HCT116 (cell line): ENCODE data around the gene SHISA6. TPM values are rescaled to one million over a fixed set of nuclear protein-coding genes. Genes with fewer than 3 reads are reported as not detected.
"Not testable (repeated sequence)": the region's sequence is repeated elsewhere in the genome, so short reads cannot be mapped to it uniquely, and the experiment has no call there.

Experiments
- ATAC-seq: fragments of 200-7000 bp; cut with Tn5 transposase; 2 replicates; pipeline ENCODE4 v1.9.1; 2020; ENCODE audit warnings: mild to moderate bottlenecking, moderate library complexity
- BruUV-seq: library from RNA; stranded (reverse); fragments of 400-500 nt; replicated peaks from 2 replicates; lab custom pipeline; 2021; lab: Mats Ljungman, UMichigan
- CTCF ChIA-PET: fragments of 300-600 bp; sonication (Branson Sonifier 250); formaldehyde crosslinking; loops from one replicate; lab custom pipeline; 2021; ENCODE audit warnings: antibody characterized with exemption; lab: Charles Lee
- POLR2A ChIA-PET: fragments of 300-600, 350-600 bp; sonication (Branson Sonifier 250); formaldehyde crosslinking; loops from one replicate; lab custom pipeline; 2021; ENCODE audit warnings: antibody characterized with exemption; lab: Charles Lee
- RAD21 ChIA-PET, 2 experiments: fragments of 300-600 bp; sonication (Branson Sonifier 250); formaldehyde crosslinking; loops; one replicate each; lab custom pipeline; 2023; ENCODE audit warnings: low total read pairs in 2 of 2; ENCODE audit not compliant: uncharacterized antibody in 2 of 2, unreplicated experiment in 2 of 2, low non-redundant PET in 1 of 2; lab: Charles Lee
- DNase-seq: peaks from one replicate; pipeline ENCODE4 v3.0.0-alpha.2; 2010; ENCODE audit warnings: low read depth, low spot score
- H2AFZ ChIP-seq: fragments of 200-600 bp; shearing (Covaris generic), sonication (generic); 2 replicates; pipeline ENCODE4 v1.6.1; 2017; ENCODE audit warnings: low read depth, mixed run types, mixed read lengths, antibody characterized with exemption, low read length; ENCODE audit not compliant: poor library complexity, severe bottlenecking
- H3K27ac ChIP-seq: 2 replicates; pipeline ENCODE4 v1.5.1; 2012; ENCODE audit warnings: low read depth, low read length
- H3K27me3 ChIP-seq: fragments of 200-600 bp; sonication (generic); 2 replicates; pipeline ENCODE4 v1.6.1; 2016; ENCODE audit warnings: mixed run types, low read length, mixed read lengths; ENCODE audit not compliant: insufficient read depth
- H3K36me3 ChIP-seq, 2 experiments: fragments of 200-500 bp in 1 of 2; fragments of 200-600 bp in 1 of 2; sonication (Bioruptor generic) in 1 of 2; sonication (generic) in 1 of 2; 2 replicates each; pipeline versions ENCODE4 v1.5.1 to v1.6.1; 2014 to 2016; ENCODE audit warnings: low read length in 2 of 2, inconsistent platforms in 1 of 2, mixed read lengths in 1 of 2, mixed run types in 1 of 2; ENCODE audit not compliant: insufficient read depth in 2 of 2, control insufficient read depth in 1 of 2
- H3K4me1 ChIP-seq, 2 experiments: fragments of 200-600 bp in 1 of 2; sonication (generic) in 1 of 2; 2 replicates each; pipeline versions ENCODE4 v1.5.1 to v1.6.1; 2012 to 2017; ENCODE audit warnings: low read length in 2 of 2, inconsistent platforms in 1 of 2, mild to moderate bottlenecking in 1 of 2, mixed read lengths in 1 of 2, mixed run types in 1 of 2, moderate library complexity in 1 of 2; ENCODE audit not compliant: insufficient read depth in 2 of 2, control insufficient read depth in 1 of 2
- H3K4me2 ChIP-seq: fragments of 200-600 bp; sonication (generic); 2 replicates; pipeline ENCODE4 v1.6.1; 2017; ENCODE audit warnings: mixed run types, low read length, mixed read lengths
- H3K4me3 ChIP-seq, 2 experiments: fragments of 200-600 bp in 1 of 2; sonication (generic) in 1 of 2; replicated peaks in 1 of 2; 2 replicates each; pipeline ENCODE4 v1.5.1; 2011 to 2016; ENCODE audit warnings: low read length in 2 of 2, control low read depth in 1 of 2, low read depth in 1 of 2, mild to moderate bottlenecking in 1 of 2, mixed read lengths in 1 of 2, mixed run types in 1 of 2
- H3K79me2 ChIP-seq: fragments of 200-600 bp; sonication (generic); 2 replicates; pipeline ENCODE4 v1.6.1; 2017; ENCODE audit warnings: mild to moderate bottlenecking, mixed run types, low read length, moderate library complexity, mixed read lengths; ENCODE audit not compliant: insufficient read depth
- H3K9ac ChIP-seq: fragments of 200-600 bp; sonication (generic); 2 replicates; pipeline ENCODE4 v1.6.1; 2016; ENCODE audit warnings: low read length, mixed read lengths
- H3K9me2 ChIP-seq: fragments of 200-600 bp; sonication (generic), shearing (Covaris generic); 2 replicates; pipeline ENCODE4 v1.6.1; 2017; ENCODE audit warnings: mixed run types, mild to moderate bottlenecking, moderate library complexity; ENCODE audit not compliant: insufficient read depth
- H3K9me3 ChIP-seq, 2 experiments: fragments of 200-500 bp in 1 of 2; fragments of 200-600 bp in 1 of 2; sonication (Bioruptor generic) in 1 of 2; sonication (generic) in 1 of 2; 2 replicates each; pipeline ENCODE4 v1.6.1; 2014 to 2017; ENCODE audit warnings: low read length in 2 of 2, mixed read lengths in 2 of 2, inconsistent platforms in 1 of 2, low read depth in 1 of 2, mild to moderate bottlenecking in 1 of 2, mixed run types in 1 of 2, moderate library complexity in 1 of 2; ENCODE audit not compliant: control insufficient read depth in 1 of 2, insufficient read depth in 1 of 2
- H4K20me1 ChIP-seq: fragments of 200-600 bp; sonication (generic), shearing (Covaris generic); 2 replicates; pipeline ENCODE4 v1.6.1; 2017; ENCODE audit warnings: mixed run types, mild to moderate bottlenecking, moderate library complexity; ENCODE audit not compliant: insufficient read depth
- CBX3 ChIP-seq: IDR thresholded peaks from 2 replicates; pipeline ENCODE4 v1.6.1; 2012; ENCODE audit warnings: low read depth
- SP1 ChIP-seq: IDR thresholded peaks from 2 replicates; pipeline ENCODE4 v1.6.1; 2012; ENCODE audit warnings: low read depth
- TCF7L2 ChIP-seq: IDR thresholded peaks from 2 replicates; pipeline ENCODE4 v1.7.0; 2011; ENCODE audit warnings: borderline replicate concordance, inconsistent platforms; ENCODE audit not compliant: insufficient read depth, insufficient read length; ENCODE audit errors: extremely low read depth
- ZBTB33 ChIP-seq: IDR thresholded peaks from 2 replicates; pipeline ENCODE4 v1.6.1; 2011; ENCODE audit warnings: mild to moderate bottlenecking, low read length, moderate library complexity; ENCODE audit not compliant: insufficient replicate concordance; ENCODE audit errors: extremely low read depth
- ZFX ChIP-seq: fragments of 450-650 bp; IDR thresholded peaks from 2 replicates; pipeline ENCODE4 v1.6.1; 2017
- ZNF274 ChIP-seq: fragments of 200-500 bp; sonication (Bioruptor generic); IDR thresholded peaks from 2 replicates; pipeline ENCODE4 v1.6.1; 2014; ENCODE audit warnings: mild to moderate bottlenecking, low read depth, low read length, inconsistent platforms
- intact Hi-C: fragments of 100-400 bp; cut with micrococcal nuclease; formaldehyde crosslinking; loops from 2 replicates; pipeline ENCODE4 v1.10.0; 2022
- total RNA-seq: library from RNA; stranded (reverse); gene quantifications from one replicate; pipeline ENCODE4 v1.2.1, GENCODE V29; 2021; ENCODE audit not compliant: unreplicated experiment

SHISA6 gene
- total RNA-seq, 1 experiment from 2014 or later: not detected

GRCh38 chr17:11309850-11310249, 68.8 kb downstream of the SHISA6 start (continued):
- TF ChIP-seq ZBTB33 (no peak), TCF7L2 (no peak), SP1 (no peak), ZNF274 (no peak), CBX3 (no peak), ZFX (no peak)

- H3K79me2 ChIP-seq, H2AFZ ChIP-seq, CTCF ChIA-PET, H3K27ac ChIP-seq, H3K4me2 ChIP-seq, RAD21 ChIA-PET, H3K27me3 ChIP-seq, H3K4me1 ChIP-seq, H3K9ac ChIP-seq, BruUV-seq, POLR2A ChIA-PET, H3K36me3 ChIP-seq, ATAC-seq, DNase-seq, intact Hi-C loops, H3K4me3 ChIP-seq, H4K20me1 ChIP-seq, H3K9me2 ChIP-seq: not testable (repeated sequence)
- peaks cover 0 to 17% of the 10 kb centered on the region in 2 experiments; a peak in 1 of 4 replicates for H3K9me3 ChIP-seq
These were observed 75.4 kb downstream of the SHISA6 start for GRCh38 chr17:11316451-11316850.
